Gastrocnemius medialis (tissue), 4 donors: ENCODE measurements around the gene RFX7. TPM values are rescaled to one million over a fixed set of nuclear protein-coding genes. Genes with fewer than 3 reads are reported as not detected.

Experiments
- ATAC-seq, 2 donors: fragments of 150-250 bp; one replicate each; pipeline ENCODE4 v1.9.1; 2016
- DNase-seq, 2 donors: peaks; one replicate each; pipeline ENCODE4 v3.0.0-alpha.2; 2019
- H3K27ac ChIP-seq, 4 donors: fragments of 200-600 bp; sonication (generic); 1 replicate in 1 of 4; 2 replicates in 3 of 4; pipeline ENCODE4 v1.5.1; 2016 to 2018; ENCODE audit warnings: mild to moderate bottlenecking in 2 of 4, moderate library complexity in 1 of 4
- H3K27me3 ChIP-seq, 3 donors: fragments of 200-600 bp; sonication (generic) in 2 of 3; 1 replicate in 1 of 3; 2 replicates in 2 of 3; pipeline versions ENCODE4 v1.5.1 to v1.6.0; 2016 to 2019; ENCODE audit warnings: mild to moderate bottlenecking in 1 of 3, moderate library complexity in 1 of 3
- H3K36me3 ChIP-seq, 2 donors: fragments of 200-600 bp; sonication (generic) in 1 of 2; one replicate each; pipeline ENCODE4 v1.5.1; 2017 to 2018
- H3K4me1 ChIP-seq, 2 donors: fragments of 200-600 bp; sonication (generic) in 1 of 2; one replicate each; pipeline ENCODE4 v1.5.1; 2016 to 2017; ENCODE audit warnings: mild to moderate bottlenecking in 2 of 2
- H3K4me3 ChIP-seq, 4 donors: fragments of 200-600 bp; sonication (generic) in 3 of 4; 1 replicate in 1 of 4; 2 replicates in 3 of 4; pipeline ENCODE4 v1.5.1; 2016 to 2019; ENCODE audit warnings: mild to moderate bottlenecking in 2 of 4
- H3K9me3 ChIP-seq, 3 donors: fragments of 200-600 bp; sonication (generic) in 2 of 3; 1 replicate in 1 of 3; 2 replicates in 2 of 3; pipeline ENCODE4 v1.5.1; 2016 to 2019
- POLR2A ChIP-seq, 2 donors: fragments of 450-650 bp; IDR thresholded peaks; one replicate each; pipeline ENCODE4 v1.6.1; 2017; ENCODE audit warnings: antibody characterized with exemption in 2 of 2, mild to moderate bottlenecking in 2 of 2, moderate library complexity in 2 of 2
- in situ Hi-C, 4 donors: fragments of 200-750 bp; cut with MboI; loops; one replicate each; pipeline versions ENCODE4 v1.15.0 to v1.8.0; 2017; ENCODE audit warnings: low sequenced_read_pairs in 4 of 4
- intact Hi-C: fragments of 100-400 bp; cut with DNase I; formaldehyde crosslinking; loops from one replicate; pipeline ENCODE4 v1.15.1; 2023; ENCODE audit warnings: low total_unique reads
- total RNA-seq, 4 donors: library from RNA; depleted of rRNA; stranded (reverse); fragments of >200 nt; gene quantifications; one replicate each; pipeline versions ENCODE4 v1.1.0 to v1.2.3, GENCODE V29; 2016
- TF ChIP-seq, protein P1 (sequence below), 5 experiments: fragments of 450-650 bp in 3 of 5; fragments of 200-600 bp in 2 of 5; sonication (generic) in 2 of 5; IDR thresholded peaks in 4 of 5; conservative IDR thresholded peaks in 1 of 5; 1 replicate in 4 of 5; 2 replicates in 1 of 5; pipeline ENCODE4 v1.5.1; 2016 to 2019; ENCODE audit warnings: antibody characterized with exemption in 5 of 5, mild to moderate bottlenecking in 3 of 5, moderate library complexity in 3 of 5

Gene RFX7
- total RNA-seq, 4 donors from 2014 or later: 9.6 to 11.7 (median 10.7) TPM

DNA sequence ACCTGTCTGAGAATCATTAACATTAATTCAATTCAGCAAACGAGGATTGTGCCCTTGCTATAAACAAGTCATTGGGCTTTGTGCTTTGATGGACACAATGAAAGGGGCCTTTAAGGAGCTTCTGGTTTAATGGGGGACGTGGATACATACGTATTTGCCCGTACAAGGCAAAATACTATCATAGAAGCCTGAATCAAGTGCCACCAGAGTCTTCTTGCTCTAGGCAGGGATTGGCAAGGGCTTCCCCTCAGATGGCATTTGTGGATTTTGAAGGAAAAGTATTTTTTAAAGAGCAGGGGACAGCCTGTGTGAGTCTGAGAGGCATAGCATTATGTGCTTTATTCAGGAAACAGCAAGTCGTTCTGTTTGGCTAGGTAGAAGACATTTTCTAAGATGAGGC is 166.6 kb downstream of the RFX7 start:
- no peak for ATAC-seq
- intact Hi-C loops: no loop called here

DNA sequence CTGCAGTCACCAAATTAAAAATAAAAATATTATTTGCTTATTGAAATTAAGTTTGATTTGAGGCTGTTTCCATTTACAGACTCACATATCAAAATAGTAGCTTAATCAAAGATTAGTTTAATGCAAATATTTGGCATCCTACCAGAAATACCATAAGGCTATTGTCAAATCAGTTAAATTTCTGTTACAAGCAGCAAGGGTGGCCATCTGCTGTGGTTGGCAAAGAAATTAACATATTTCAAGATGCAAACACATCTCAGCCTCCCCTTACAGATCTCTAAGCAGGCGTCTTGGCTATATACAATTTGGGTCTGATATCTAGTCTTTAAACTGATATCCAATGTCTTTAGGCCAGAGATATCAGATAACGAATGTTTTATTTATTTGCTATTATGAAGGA is 167.0 kb downstream of the RFX7 start:
- H3K27me3 ChIP-seq: no peaks in the 10 kb centered on the region
- no peaks in the 10 kb centered on the region for H3K4me1 ChIP-seq
- H3K27ac ChIP-seq: no peak overlapping the region
- H3K4me3 ChIP-seq: no peak overlapping the region
- TF ChIP-seq, protein P1, sequence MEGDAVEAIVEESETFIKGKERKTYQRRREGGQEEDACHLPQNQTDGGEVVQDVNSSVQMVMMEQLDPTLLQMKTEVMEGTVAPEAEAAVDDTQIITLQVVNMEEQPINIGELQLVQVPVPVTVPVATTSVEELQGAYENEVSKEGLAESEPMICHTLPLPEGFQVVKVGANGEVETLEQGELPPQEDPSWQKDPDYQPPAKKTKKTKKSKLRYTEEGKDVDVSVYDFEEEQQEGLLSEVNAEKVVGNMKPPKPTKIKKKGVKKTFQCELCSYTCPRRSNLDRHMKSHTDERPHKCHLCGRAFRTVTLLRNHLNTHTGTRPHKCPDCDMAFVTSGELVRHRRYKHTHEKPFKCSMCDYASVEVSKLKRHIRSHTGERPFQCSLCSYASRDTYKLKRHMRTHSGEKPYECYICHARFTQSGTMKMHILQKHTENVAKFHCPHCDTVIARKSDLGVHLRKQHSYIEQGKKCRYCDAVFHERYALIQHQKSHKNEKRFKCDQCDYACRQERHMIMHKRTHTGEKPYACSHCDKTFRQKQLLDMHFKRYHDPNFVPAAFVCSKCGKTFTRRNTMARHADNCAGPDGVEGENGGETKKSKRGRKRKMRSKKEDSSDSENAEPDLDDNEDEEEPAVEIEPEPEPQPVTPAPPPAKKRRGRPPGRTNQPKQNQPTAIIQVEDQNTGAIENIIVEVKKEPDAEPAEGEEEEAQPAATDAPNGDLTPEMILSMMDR (IDR thresholded peaks at IDR 0.05 in 4 of 5, conservative IDR thresholded peaks at IDR 0.05 in 1 of 5): no peak
- no peak for TF ChIP-seq POLR2A (IDR thresholded peaks at IDR 0.05)
- DNase-seq: no peak
- intact Hi-C loops: no loop called here
- H3K9me3 ChIP-seq: no peaks in the 10 kb centered on the region
- ATAC-seq: no peak
- no peaks in the 10 kb centered on the region for H3K36me3 ChIP-seq
- in situ Hi-C loops: no loop called here

More for the DNA sequence above, 166.6 kb downstream of the RFX7 start:
- Histone ChIP-seq H3K36me3 (no peaks in the 10 kb centered on the region), H3K27ac (no peak overlapping the region), H3K9me3 (no peaks in the 10 kb centered on the region), H3K27me3 (no peaks in the 10 kb centered on the region), H3K4me1 (no peaks in the 10 kb centered on the region), H3K4me3 (no peak overlapping the region)
- in situ Hi-C loops: no loop called here
- no peak for DNase-seq
- TF ChIP-seq, protein P1 (IDR thresholded peaks at IDR 0.05 in 4 of 5, conservative IDR thresholded peaks at IDR 0.05 in 1 of 5): no peak
- no peak for TF ChIP-seq POLR2A (IDR thresholded peaks at IDR 0.05)

DNA sequence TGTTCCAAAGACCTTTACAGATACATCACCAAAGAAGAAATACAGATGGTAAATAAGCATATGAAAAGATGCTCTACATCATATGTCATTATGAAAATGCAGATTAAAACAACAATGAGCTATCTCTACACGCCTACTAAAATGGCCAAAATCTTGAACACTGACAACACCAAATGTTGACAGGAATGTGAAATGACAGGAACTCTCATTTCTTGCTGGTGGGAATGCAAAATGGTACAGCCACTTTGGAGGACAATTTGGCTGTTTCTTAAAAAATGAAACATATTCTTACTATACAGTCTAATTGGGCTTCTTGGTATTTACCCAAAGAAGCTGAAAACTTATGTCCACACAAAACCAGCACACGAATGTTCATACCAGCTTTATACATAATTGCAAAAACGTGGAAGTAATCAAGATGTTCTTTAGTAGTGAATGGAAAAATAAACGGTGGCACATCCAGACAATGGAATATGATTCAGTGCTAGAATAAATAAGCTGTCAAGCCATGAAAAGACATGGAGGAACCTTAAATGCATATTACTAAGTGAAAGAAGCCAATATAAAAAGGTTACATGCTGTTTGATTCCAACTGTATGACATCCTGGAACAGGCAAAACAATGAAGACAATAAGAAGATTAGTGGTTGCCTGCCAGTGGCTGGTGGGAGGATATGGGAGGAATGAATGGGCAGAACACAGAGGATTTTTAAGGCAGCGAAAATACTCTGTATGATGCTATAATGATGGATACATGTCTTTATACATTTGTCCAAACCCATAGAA is 169.0 kb downstream of the RFX7 start:
- in situ Hi-C loops (no loop called here), intact Hi-C loops (no loop called here)
- no peak for ATAC-seq
- Histone ChIP-seq H3K36me3 (no peaks in the 10 kb centered on the region), H3K27me3 (no peaks in the 10 kb centered on the region), H3K4me3 (no peak overlapping the region), H3K9me3 (no peaks in the 10 kb centered on the region), H3K27ac (no peak overlapping the region), H3K4me1 (no peaks in the 10 kb centered on the region)
- TF ChIP-seq POLR2A (IDR thresholded peaks at IDR 0.05): no peak
- TF ChIP-seq, protein P1 (IDR thresholded peaks at IDR 0.05 in 4 of 5, conservative IDR thresholded peaks at IDR 0.05 in 1 of 5): no peak
- DNase-seq: no peak

DNA sequence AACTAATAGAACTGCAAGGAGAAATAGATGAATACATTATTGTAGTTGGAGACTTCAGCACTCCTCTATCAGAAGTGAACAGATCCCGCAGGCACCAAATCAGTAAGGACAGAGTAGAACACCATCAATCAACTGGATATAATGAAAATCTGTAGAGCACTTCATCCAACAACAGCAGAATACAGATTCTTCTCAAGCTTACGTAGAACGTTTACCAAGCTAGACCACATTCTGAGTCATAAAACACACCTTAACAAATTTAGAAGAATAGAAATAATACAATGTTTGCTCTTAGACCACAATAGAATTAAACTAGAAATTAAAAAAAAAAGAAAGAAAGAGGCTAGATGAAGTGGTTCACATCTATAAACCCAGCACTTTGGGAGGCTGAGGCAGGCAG is 179.5 kb downstream of the RFX7 start:
- H3K4me3 ChIP-seq: no peak overlapping the region
- no peaks in the 10 kb centered on the region for H3K36me3 ChIP-seq
- no peaks in the 10 kb centered on the region for H3K27me3 ChIP-seq
- TF ChIP-seq, protein P1 (IDR thresholded peaks at IDR 0.05 in 4 of 5, conservative IDR thresholded peaks at IDR 0.05 in 1 of 5): no peak
- TF ChIP-seq POLR2A (IDR thresholded peaks at IDR 0.05): no peak
- in situ Hi-C loops: no loop called here
- intact Hi-C loops: no loop called here
- peaks cover 0 to 9% of the 10 kb centered on the region in 2 donors for H3K4me1 ChIP-seq
- no peak for ATAC-seq
- no peaks in the 10 kb centered on the region for H3K9me3 ChIP-seq
- no peak for DNase-seq
- no peak overlapping the region for H3K27ac ChIP-seq
